CMK (cell line): ENCODE results near the gene APIP.

Experiments used
- DNase-seq: peaks from one replicate; pipeline ENCODE4 v3.0.0-alpha.2; 2010; ENCODE audit warnings: low read depth

APIP gene

GRCh38 chr11:34916015-34916842 is at the start of gene APIP, which contains the start of gene PDHX:
APIP (minus strand) TSS chr11:34916379; CDS start chr11:34916284, 95 bp downstream.
PDHX (plus strand) TSS chr11:34916618; CDS start chr11:34916656, 38 bp downstream.
- DNase-seq = peak; percentile 94

- DNase-seq = no peak
These were observed 48.6 kb upstream of the APIP start for GRCh38 chr11:34964610-34965331.

- DNase-seq = no peak
These were observed 47.2 kb upstream of the APIP start for GRCh38 chr11:34963351-34963750.

GRCh38 chr11:34962034-34962433 is 45.9 kb upstream of the APIP start:
- no peak for DNase-seq

- no peak for DNase-seq
These were observed 44.1 kb upstream of the APIP start for GRCh38 chr11:34960277-34960676.

- no peak for DNase-seq
These were observed 43.6 kb upstream of the APIP start for GRCh38 chr11:34959770-34960169.

GRCh38 chr11:34957606-34958005 is 41.4 kb upstream of the APIP start:
- DNase-seq = no peak

- DNase-seq = no peak
These were observed 41.0 kb upstream of the APIP start for GRCh38 chr11:34957206-34957605.

GRCh38 chr11:34953955-34954354 is 37.8 kb upstream of the APIP start:
- DNase-seq = no peak

GRCh38 chr11:34948696-34949095 is 32.5 kb upstream of the APIP start:
- no peak for DNase-seq

- DNase-seq = no peak
These were observed 28.5 kb upstream of the APIP start for GRCh38 chr11:34944692-34945091.

- no peak for DNase-seq
These were observed 25.5 kb upstream of the APIP start for GRCh38 chr11:34941688-34942087.

GRCh38 chr11:34940026-34940677 is 24.0 kb upstream of the APIP start:
- no peak for DNase-seq

- DNase-seq = no peak
These were observed 22.4 kb upstream of the APIP start for GRCh38 chr11:34938611-34939010.

GRCh38 chr11:34936945-34937629 is 20.9 kb upstream of the APIP start:
- no peak for DNase-seq

- DNase-seq = no peak
These were observed 13.9 kb upstream of the APIP start for GRCh38 chr11:34929794-34930763.

GRCh38 chr11:34928960-34929680 is 12.9 kb upstream of the APIP start:
- no peak for DNase-seq

- DNase-seq = no peak
These were observed 12.2 kb upstream of the APIP start for GRCh38 chr11:34928268-34928959.

GRCh38 chr11:34926831-34927132 is 10.6 kb upstream of the APIP start:
- no peak for DNase-seq
